Neural cell (in vitro differentiated cells): ENCODE results near the gene CCDC181. TPM values are rescaled to one million over a fixed set of nuclear protein-coding genes. Genes with fewer than 3 reads are reported as not detected.

ENCODE experiments used
- H2AFZ ChIP-seq: fragments of 200-600, 300-800 bp; sonication (generic), shearing (Covaris generic); 2 replicates; pipeline ENCODE4 v1.6.0; 2014; ENCODE audit warnings: low read depth, mild to moderate bottlenecking, antibody characterized with exemption, low read length, moderate library complexity
- H3F3A ChIP-seq: fragments of 200-600 bp; shearing (Covaris generic); 2 replicates; pipeline ENCODE4 v1.6.1; 2016; ENCODE audit warnings: mild to moderate bottlenecking, moderate library complexity, mixed read lengths, antibody characterized with exemption, low read length; ENCODE audit not compliant: insufficient read depth, poor library complexity, severe bottlenecking
- H3K27ac ChIP-seq: fragments of 200-600, 300-800 bp; sonication (generic), shearing (Covaris generic); 2 replicates; pipeline ENCODE4 v1.5.1; 2014; ENCODE audit warnings: mild to moderate bottlenecking, low read length, moderate library complexity
- H3K27me3 ChIP-seq: fragments of 300-800, 200-600 bp; sonication (generic), shearing (Covaris generic); 2 replicates; pipeline ENCODE4 v1.6.0; 2014; ENCODE audit warnings: mild to moderate bottlenecking, low read depth, low read length, moderate library complexity; ENCODE audit not compliant: insufficient read depth
- H3K36me3 ChIP-seq: fragments of 300-800, 200-600 bp; sonication (generic), shearing (Covaris generic); 2 replicates; pipeline ENCODE4 v1.5.1; 2014; ENCODE audit warnings: mild to moderate bottlenecking, antibody characterized with exemption, low read length, moderate library complexity; ENCODE audit not compliant: insufficient read depth
- H3K4me2 ChIP-seq: fragments of 300-800, 200-600 bp; sonication (generic), shearing (Covaris generic); 2 replicates; pipeline ENCODE4 v1.6.0; 2014; ENCODE audit warnings: mild to moderate bottlenecking, low read length
- H3K4me3 ChIP-seq: fragments of 300-800, 200-600 bp; sonication (generic), shearing (Covaris generic); 2 replicates; pipeline ENCODE4 v1.5.1; 2014; ENCODE audit warnings: mild to moderate bottlenecking, low read length, moderate library complexity
- H3K79me2 ChIP-seq: fragments of 200-600 bp; shearing (Covaris generic); replicated peaks from 2 replicates; pipeline ENCODE4 v1.6.0; 2014; ENCODE audit warnings: mild to moderate bottlenecking, low read length, moderate library complexity; ENCODE audit not compliant: insufficient read depth
- H3K9ac ChIP-seq: fragments of 300-800, 200-600 bp; sonication (generic), shearing (Covaris generic); 2 replicates; pipeline ENCODE4 v1.6.1; 2016; ENCODE audit warnings: mild to moderate bottlenecking, low read length, mixed read lengths
- H3K9me2 ChIP-seq: fragments of 200-600 bp; shearing (Covaris generic); 2 replicates; pipeline ENCODE4 v1.6.1; 2016; ENCODE audit warnings: mild to moderate bottlenecking, low read length, mixed read lengths; ENCODE audit not compliant: insufficient read depth
- H3K9me3 ChIP-seq: fragments of 200-600, 300-800 bp; sonication (generic), shearing (Covaris generic); 2 replicates; pipeline ENCODE4 v1.6.1; 2016; ENCODE audit warnings: mild to moderate bottlenecking, mixed run types, low read length, moderate library complexity, mixed read lengths
- H4K20me1 ChIP-seq: fragments of 200-600 bp; shearing (Covaris generic); 2 replicates; pipeline ENCODE4 v1.6.1; 2016; ENCODE audit warnings: mild to moderate bottlenecking, mixed run types; ENCODE audit not compliant: insufficient read depth
- EP300 ChIP-seq: fragments of 450-650 bp; conservative IDR thresholded peaks from 2 replicates; pipeline ENCODE4 v1.6.1; 2014; ENCODE audit warnings: antibody characterized with exemption, mild to moderate bottlenecking, moderate library complexity; ENCODE audit not compliant: poor library complexity, severe bottlenecking
- EZH2 ChIP-seq: fragments of 200-600, 300-800 bp; shearing (Covaris generic), sonication (generic); IDR thresholded peaks from 2 replicates; pipeline ENCODE4 v1.6.1; 2014; ENCODE audit warnings: antibody characterized with exemption, low read length, borderline replicate concordance, mild to moderate bottlenecking; ENCODE audit not compliant: insufficient read depth, poor library complexity, severe bottlenecking
- MXI1 ChIP-seq: fragments of 450-650 bp; conservative IDR thresholded peaks from 2 replicates; pipeline ENCODE4 v1.6.1; 2014; ENCODE audit warnings: antibody characterized with exemption, mild to moderate bottlenecking; ENCODE audit not compliant: poor library complexity, severe bottlenecking
- POLR2AphosphoS5 ChIP-seq: IDR thresholded peaks from 2 replicates; pipeline ENCODE4 v1.6.1; 2012
- RAD21 ChIP-seq: fragments of 450-650 bp; conservative IDR thresholded peaks from 2 replicates; pipeline ENCODE4 v1.6.1; 2014; ENCODE audit warnings: antibody characterized with exemption, mild to moderate bottlenecking, moderate library complexity
- SMC3 ChIP-seq: fragments of 450-650 bp; conservative IDR thresholded peaks from 2 replicates; pipeline ENCODE4 v1.6.1; 2014; ENCODE audit warnings: antibody characterized with exemption, mild to moderate bottlenecking, moderate library complexity; ENCODE audit not compliant: poor library complexity
- TAF1 ChIP-seq: IDR thresholded peaks from 2 replicates; pipeline ENCODE4 v1.6.1; 2012; ENCODE audit warnings: low read depth
- polyA plus RNA-seq: library from polyadenylated mRNA; depleted of rRNA; stranded (reverse); fragments of >200 nt; gene quantifications from 2 replicates; pipeline ENCODE4 v1.2.3, GENCODE V29; 2014
- TF ChIP-seq, protein P1 (sequence below): IDR thresholded peaks from 2 replicates; pipeline ENCODE4 v1.6.1; 2012; ENCODE audit warnings: borderline replicate concordance
- TF ChIP-seq, protein P2 (sequence below): fragments of 450-650 bp; IDR thresholded peaks from 2 replicates; pipeline ENCODE4 v1.5.1; 2014; ENCODE audit warnings: antibody characterized with exemption, mild to moderate bottlenecking, moderate library complexity; ENCODE audit not compliant: poor library complexity, severe bottlenecking

CCDC181 gene
- polyA plus RNA-seq, 1 donor from 2014 or later, result 14.7 TPM

DNA sequence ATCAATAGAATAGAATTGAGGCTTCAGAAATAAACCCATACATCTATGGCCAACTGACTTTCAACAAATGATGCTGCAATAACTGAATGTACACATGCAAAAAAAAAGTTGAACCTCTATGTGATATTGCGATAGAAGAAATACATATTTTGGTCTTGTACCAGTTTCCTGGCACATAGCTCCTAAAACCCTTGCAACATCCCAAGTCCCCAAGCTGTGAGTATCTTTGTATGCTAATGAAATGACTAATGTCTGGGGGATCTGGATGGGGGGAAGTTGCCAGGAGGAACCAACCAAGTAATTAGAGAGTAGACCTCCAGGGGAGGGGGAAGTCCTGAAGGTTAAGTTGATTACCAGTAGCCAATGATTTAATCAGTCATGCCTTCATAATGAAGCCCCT, 34.9 kb downstream of the CCDC181 start (continued):
- no peak for TF ChIP-seq EZH2

DNA sequence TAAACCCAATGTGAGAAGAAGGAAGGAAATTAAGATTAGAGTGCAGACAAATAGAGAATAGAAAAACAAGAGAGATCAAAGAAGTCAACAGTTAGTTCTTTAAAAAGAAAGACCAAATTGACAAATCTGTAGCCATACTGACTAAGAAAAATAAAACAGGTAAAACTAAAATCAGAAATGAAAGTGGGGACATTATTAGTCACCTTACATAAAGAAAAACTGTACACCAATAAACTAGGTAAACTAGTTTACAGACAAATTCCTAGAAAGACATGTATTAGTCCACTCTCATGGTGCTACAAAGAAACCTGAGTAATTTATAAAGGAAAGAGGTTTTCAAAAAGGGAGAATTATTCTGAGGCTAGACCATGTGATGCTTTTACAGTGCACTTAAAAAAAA, 37.0 kb downstream of the CCDC181 start:
- Histone ChIP-seq H3K36me3 (peaks cover 7% of the 10 kb centered on the region), H3K9ac (no peak overlapping the region), H3K4me2 (no peak overlapping the region), H3K27me3 (no peaks in the 10 kb centered on the region), H3F3A (no peaks in the 10 kb centered on the region), H3K9me2 (no peaks in the 10 kb centered on the region), H3K79me2 (no peaks in the 10 kb centered on the region), H4K20me1 (no peaks in the 10 kb centered on the region), H3K4me3 (no peak overlapping the region), H3K9me3 (no peaks in the 10 kb centered on the region), H2AFZ (no peak overlapping the region), H3K27ac (no peak overlapping the region)
- TF ChIP-seq RAD21, result no peak
- no peak for TF ChIP-seq TAF1
- TF ChIP-seq EP300, result no peak
- TF ChIP-seq, protein P1, sequence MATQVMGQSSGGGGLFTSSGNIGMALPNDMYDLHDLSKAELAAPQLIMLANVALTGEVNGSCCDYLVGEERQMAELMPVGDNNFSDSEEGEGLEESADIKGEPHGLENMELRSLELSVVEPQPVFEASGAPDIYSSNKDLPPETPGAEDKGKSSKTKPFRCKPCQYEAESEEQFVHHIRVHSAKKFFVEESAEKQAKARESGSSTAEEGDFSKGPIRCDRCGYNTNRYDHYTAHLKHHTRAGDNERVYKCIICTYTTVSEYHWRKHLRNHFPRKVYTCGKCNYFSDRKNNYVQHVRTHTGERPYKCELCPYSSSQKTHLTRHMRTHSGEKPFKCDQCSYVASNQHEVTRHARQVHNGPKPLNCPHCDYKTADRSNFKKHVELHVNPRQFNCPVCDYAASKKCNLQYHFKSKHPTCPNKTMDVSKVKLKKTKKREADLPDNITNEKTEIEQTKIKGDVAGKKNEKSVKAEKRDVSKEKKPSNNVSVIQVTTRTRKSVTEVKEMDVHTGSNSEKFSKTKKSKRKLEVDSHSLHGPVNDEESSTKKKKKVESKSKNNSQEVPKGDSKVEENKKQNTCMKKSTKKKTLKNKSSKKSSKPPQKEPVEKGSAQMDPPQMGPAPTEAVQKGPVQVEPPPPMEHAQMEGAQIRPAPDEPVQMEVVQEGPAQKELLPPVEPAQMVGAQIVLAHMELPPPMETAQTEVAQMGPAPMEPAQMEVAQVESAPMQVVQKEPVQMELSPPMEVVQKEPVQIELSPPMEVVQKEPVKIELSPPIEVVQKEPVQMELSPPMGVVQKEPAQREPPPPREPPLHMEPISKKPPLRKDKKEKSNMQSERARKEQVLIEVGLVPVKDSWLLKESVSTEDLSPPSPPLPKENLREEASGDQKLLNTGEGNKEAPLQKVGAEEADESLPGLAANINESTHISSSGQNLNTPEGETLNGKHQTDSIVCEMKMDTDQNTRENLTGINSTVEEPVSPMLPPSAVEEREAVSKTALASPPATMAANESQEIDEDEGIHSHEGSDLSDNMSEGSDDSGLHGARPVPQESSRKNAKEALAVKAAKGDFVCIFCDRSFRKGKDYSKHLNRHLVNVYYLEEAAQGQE, result no peak
- TF ChIP-seq POLR2AphosphoS5, result no peak
- TF ChIP-seq, protein P2, sequence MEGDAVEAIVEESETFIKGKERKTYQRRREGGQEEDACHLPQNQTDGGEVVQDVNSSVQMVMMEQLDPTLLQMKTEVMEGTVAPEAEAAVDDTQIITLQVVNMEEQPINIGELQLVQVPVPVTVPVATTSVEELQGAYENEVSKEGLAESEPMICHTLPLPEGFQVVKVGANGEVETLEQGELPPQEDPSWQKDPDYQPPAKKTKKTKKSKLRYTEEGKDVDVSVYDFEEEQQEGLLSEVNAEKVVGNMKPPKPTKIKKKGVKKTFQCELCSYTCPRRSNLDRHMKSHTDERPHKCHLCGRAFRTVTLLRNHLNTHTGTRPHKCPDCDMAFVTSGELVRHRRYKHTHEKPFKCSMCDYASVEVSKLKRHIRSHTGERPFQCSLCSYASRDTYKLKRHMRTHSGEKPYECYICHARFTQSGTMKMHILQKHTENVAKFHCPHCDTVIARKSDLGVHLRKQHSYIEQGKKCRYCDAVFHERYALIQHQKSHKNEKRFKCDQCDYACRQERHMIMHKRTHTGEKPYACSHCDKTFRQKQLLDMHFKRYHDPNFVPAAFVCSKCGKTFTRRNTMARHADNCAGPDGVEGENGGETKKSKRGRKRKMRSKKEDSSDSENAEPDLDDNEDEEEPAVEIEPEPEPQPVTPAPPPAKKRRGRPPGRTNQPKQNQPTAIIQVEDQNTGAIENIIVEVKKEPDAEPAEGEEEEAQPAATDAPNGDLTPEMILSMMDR, result no peak
- TF ChIP-seq SMC3, result no peak
- TF ChIP-seq MXI1, result no peak
- no peak for TF ChIP-seq EZH2

DNA sequence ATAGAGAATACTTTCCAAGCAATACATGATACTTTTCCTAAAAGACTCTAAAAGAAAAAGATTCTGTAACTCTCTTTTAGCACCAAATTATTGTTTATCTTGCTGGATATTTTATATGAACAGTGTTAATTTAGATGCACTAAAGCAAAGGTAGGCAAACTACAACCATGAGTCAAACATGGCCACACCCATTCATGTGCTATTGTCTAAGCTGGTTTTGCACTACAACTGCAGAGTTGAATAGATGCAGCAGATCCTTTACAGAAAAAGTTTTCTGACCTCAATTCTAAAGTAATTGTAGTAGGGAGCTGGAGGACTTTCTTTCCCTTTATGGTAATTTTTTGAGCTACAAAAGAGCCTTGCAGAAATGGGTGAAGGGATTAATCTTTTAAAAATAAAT, 39.9 kb downstream of the CCDC181 start:
- no peaks in the 10 kb centered on the region for H3K79me2 ChIP-seq
- TF ChIP-seq MXI1 (no peak), TAF1 (no peak), EZH2 (no peak), EP300 (no peak), POLR2AphosphoS5 (no peak), RAD21 (no peak), SMC3 (no peak)
- TF ChIP-seq, protein P1, result no peak
- TF ChIP-seq, protein P2, result no peak
- peaks cover 12% of the 10 kb centered on the region for H3K36me3 ChIP-seq
- no peaks in the 10 kb centered on the region for H3K9me2 ChIP-seq
- H3K4me3 ChIP-seq, result no peak overlapping the region
- no peaks in the 10 kb centered on the region for H4K20me1 ChIP-seq
- H3K9ac ChIP-seq, result no peak overlapping the region
- no peak overlapping the region for H3K27ac ChIP-seq
- no peak overlapping the region for H2AFZ ChIP-seq
- H3K27me3 ChIP-seq, result no peaks in the 10 kb centered on the region
- H3K9me3 ChIP-seq, result no peaks in the 10 kb centered on the region
- no peaks in the 10 kb centered on the region for H3F3A ChIP-seq
- H3K4me2 ChIP-seq, result no peak overlapping the region
